ENCODE data around the gene CDH26.

DNA sequence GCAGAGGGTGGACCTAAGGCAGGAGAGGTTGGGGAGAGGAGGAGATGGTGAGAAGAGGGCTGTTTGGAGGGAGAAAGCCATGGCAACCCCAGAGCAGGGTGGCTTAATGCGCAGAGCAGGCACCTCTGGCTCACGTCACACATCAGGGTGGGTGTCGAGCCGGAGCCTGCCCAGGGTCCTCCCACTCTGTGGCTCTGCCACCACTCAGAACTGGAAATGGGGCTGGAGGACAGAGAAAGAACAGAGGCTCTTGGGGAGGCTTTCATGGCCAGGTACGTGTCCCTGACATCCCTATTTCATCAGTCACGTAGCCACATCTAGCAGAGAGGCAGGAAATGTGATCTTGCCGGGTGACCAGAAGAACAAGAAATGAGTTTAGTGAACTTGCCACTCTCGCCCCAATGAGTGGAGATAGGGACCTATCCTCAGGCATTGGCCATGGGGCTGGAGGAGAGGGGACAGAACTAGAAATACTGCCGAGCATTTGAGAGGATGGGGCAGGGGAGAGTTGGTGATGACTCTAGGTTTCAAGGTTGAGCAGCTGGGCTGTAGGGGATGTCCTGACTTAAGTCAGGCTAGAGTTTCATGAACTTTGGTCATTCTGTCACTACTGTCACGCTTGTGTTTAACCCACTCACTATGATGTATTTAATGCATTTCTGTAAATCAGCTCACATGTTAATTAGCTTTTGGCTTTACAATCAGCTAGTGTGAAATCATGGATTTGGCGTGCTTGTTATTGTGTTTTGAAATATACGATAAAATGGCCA lies 52.7 kb downstream of the CDH26 start:
- TF ChIP-seq POLR2AphosphoS5 (IDR thresholded peaks at IDR 0.05; ENCODE audit: low read depth), result no peak
- TF ChIP-seq, protein P1, sequence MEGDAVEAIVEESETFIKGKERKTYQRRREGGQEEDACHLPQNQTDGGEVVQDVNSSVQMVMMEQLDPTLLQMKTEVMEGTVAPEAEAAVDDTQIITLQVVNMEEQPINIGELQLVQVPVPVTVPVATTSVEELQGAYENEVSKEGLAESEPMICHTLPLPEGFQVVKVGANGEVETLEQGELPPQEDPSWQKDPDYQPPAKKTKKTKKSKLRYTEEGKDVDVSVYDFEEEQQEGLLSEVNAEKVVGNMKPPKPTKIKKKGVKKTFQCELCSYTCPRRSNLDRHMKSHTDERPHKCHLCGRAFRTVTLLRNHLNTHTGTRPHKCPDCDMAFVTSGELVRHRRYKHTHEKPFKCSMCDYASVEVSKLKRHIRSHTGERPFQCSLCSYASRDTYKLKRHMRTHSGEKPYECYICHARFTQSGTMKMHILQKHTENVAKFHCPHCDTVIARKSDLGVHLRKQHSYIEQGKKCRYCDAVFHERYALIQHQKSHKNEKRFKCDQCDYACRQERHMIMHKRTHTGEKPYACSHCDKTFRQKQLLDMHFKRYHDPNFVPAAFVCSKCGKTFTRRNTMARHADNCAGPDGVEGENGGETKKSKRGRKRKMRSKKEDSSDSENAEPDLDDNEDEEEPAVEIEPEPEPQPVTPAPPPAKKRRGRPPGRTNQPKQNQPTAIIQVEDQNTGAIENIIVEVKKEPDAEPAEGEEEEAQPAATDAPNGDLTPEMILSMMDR (IDR thresholded peaks at IDR 0.05; ENCODE audit: insufficient read depth, low read length), result no peak
